Testis (tissue), 2 donors: ENCODE measurements around the gene SERINC2.

Experiments
- POLR2A ChIP-seq: fragments of 450-650 bp; IDR thresholded peaks from one replicate; pipeline ENCODE4 v1.6.1; 2017; ENCODE audit warnings: antibody characterized with exemption, mild to moderate bottlenecking, moderate library complexity
- TF ChIP-seq, protein P1 (sequence below), 3 experiments: fragments of 450-650 bp in 2 of 3; fragments of 200-600 bp in 1 of 3; sonication (generic) in 1 of 3; IDR thresholded peaks; one replicate each; pipeline ENCODE4 v1.5.1; 2016 to 2019; ENCODE audit warnings: antibody characterized with exemption in 3 of 3, mild to moderate bottlenecking in 2 of 3, moderate library complexity in 1 of 3

DNA sequence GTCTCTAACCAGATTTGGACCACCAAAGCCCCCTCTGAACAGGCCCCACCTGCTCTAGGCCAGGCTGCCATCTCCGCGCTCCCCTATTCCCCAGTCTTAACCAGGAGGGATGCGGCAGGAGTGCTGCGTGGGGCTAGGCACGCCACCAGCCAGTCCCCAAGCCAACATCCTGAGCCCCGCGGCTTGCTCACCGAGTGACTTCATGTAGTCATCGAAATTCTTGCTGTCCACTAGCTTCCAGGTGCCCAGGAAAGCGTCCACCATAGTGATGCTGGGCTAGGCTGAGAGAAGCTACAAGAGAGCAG lies 40.3 kb upstream of the SERINC2 start:
- TF ChIP-seq, protein P1, sequence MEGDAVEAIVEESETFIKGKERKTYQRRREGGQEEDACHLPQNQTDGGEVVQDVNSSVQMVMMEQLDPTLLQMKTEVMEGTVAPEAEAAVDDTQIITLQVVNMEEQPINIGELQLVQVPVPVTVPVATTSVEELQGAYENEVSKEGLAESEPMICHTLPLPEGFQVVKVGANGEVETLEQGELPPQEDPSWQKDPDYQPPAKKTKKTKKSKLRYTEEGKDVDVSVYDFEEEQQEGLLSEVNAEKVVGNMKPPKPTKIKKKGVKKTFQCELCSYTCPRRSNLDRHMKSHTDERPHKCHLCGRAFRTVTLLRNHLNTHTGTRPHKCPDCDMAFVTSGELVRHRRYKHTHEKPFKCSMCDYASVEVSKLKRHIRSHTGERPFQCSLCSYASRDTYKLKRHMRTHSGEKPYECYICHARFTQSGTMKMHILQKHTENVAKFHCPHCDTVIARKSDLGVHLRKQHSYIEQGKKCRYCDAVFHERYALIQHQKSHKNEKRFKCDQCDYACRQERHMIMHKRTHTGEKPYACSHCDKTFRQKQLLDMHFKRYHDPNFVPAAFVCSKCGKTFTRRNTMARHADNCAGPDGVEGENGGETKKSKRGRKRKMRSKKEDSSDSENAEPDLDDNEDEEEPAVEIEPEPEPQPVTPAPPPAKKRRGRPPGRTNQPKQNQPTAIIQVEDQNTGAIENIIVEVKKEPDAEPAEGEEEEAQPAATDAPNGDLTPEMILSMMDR (IDR thresholded peaks at IDR 0.05) = no peak
- no peak for TF ChIP-seq POLR2A
